ENCODE data around the gene FAM228B.
"Not testable (repeated sequence)": the region's sequence is repeated elsewhere in the genome, so short reads cannot be mapped to it uniquely, and the experiment has no call there.

FAM228B gene

GRCh38 chr2:24183366-24184069 lies 60.2 kb downstream of the FAM228B start:
- TF ChIP-seq CTCF (IDR thresholded peaks at IDR 0.05; ENCODE audit: low read depth, low read length, missing control alignments) = no peak
- DNase-seq (ENCODE audit: low read depth) = no peak

GRCh38 chr2:24189551-24189950 lies 66.3 kb downstream of the FAM228B start:
- TF ChIP-seq CTCF (IDR thresholded peaks at IDR 0.05; ENCODE audit: low read depth, low read length, missing control alignments) = no peak
- no peak overlapping the region for H3K4me3 ChIP-seq (ENCODE audit: low read depth, low read length)
- no peak for DNase-seq (ENCODE audit: low read depth)

More at GRCh38 chr2:24183366-24184069, 60.2 kb downstream of the FAM228B start:
- H3K4me3 ChIP-seq (ENCODE audit: low read depth, low read length) = no peak overlapping the region

DNA sequence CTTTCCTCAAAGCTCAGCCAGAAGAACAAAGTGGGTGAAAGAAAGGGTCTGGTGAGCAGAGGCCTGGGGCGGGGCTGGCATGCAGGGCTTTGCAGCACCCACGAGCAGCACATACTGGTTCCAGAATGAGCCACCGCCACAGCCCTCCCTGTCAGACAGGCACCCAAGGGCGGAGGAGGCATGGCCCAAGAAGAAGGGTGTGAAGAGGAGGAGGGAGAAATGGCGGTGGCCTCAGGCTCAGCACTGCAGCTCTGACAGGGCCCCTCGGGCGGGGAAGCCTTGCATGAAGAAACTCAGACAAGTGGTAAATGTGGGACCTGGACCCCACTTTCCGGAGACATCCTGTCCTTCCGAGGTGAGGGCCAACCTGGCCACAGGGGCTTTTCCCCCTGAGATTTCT lies 67.2 kb downstream of the FAM228B start:
- no peak for TF ChIP-seq CTCF (IDR thresholded peaks at IDR 0.05; ENCODE audit: low read depth, low read length, missing control alignments)
- no peak for DNase-seq (ENCODE audit: low read depth)
- H3K4me3 ChIP-seq (ENCODE audit: low read depth, low read length) = no peak overlapping the region

- no peak for TF ChIP-seq CTCF (IDR thresholded peaks at IDR 0.05; ENCODE audit: low read depth, low read length, missing control alignments)
- no peak for DNase-seq (ENCODE audit: low read depth)
- H3K4me3 ChIP-seq (ENCODE audit: low read depth, low read length) = no peak overlapping the region
Observed at GRCh38 chr2:24191156-24191555, 67.9 kb downstream of the FAM228B start.

DNA sequence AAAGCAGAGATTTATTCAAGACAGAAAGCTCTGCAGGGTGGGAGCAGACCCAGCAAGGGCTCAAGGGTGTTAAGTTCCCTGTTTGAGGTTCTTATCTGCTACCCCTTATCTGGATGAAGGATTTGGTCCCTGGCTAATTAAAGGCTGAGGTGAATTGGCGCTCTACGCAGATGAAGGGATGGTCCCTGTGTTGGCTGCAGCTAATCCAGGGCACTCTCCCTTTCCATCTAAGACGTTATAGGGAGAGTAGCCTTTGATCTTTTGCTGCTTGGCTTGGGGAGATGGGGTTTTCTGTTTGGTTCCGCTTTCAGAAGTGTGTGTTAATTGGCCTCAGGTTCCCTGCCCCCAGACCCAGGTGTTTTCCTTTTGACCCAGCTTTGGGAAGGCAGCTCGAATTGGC lies 68.6 kb downstream of the FAM228B start:
- no peak for DNase-seq (ENCODE audit: low read depth)
- no peak overlapping the region for H3K4me3 ChIP-seq (ENCODE audit: low read depth, low read length)
- TF ChIP-seq CTCF (IDR thresholded peaks at IDR 0.05; ENCODE audit: low read depth, low read length, missing control alignments) = no peak

DNA sequence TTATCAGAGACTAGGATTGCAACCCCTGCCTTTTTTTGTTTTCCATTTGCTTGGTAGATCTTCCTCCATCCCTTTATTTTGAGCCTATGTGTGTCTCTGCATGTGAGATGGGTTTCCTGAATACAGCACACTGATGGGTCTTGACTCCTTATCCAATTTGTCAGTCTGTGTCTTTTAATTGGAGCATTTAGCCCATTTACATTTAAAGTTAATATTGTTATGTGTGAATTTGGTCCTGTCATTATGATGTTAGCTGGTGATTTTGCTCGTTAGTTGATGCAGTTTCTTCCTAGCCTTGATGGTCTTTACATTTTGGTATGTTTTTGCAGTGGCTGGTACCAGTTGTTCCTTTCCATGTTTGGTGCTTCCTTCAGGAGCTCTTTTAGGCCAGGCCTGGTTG lies 73.9 kb downstream of the FAM228B start:
- DNase-seq (ENCODE audit: low read depth); H3K4me3 ChIP-seq (ENCODE audit: low read depth, low read length): not testable (repeated sequence)

GRCh38 chr2:24199968-24200590 lies 76.8 kb downstream of the FAM228B start:
- no peak for DNase-seq (ENCODE audit: low read depth)
- H3K4me3 ChIP-seq (ENCODE audit: low read depth, low read length) = no peak overlapping the region
- no peak for TF ChIP-seq CTCF (IDR thresholded peaks at IDR 0.05; ENCODE audit: low read depth, low read length, missing control alignments)
